Mesothelial cell of epicardium (in vitro differentiated cells): ENCODE data around the gene DVL2. TPM values are rescaled to one million over a fixed set of nuclear protein-coding genes. Genes with fewer than 3 reads are reported as not detected.

Experiments
- DNase-seq, 2 experiments: peaks; one replicate each; pipeline ENCODE4 v3.0.0; 2021; ENCODE audit warnings: low spot score in 2 of 2; ENCODE audit not compliant: unreplicated experiment in 2 of 2
- H3K27ac Mint-ChIP-seq: 2 replicates; pipeline ENCODE4 v1.8.0; 2021; ENCODE audit warnings: mixed read lengths
- H3K27me3 Mint-ChIP-seq: 2 replicates; pipeline ENCODE4 v1.8.0; 2021; ENCODE audit warnings: low read depth, mixed read lengths
- H3K36me3 Mint-ChIP-seq: 2 replicates; pipeline ENCODE4 v1.8.0; 2021; ENCODE audit warnings: mixed read lengths
- H3K4me1 Mint-ChIP-seq: 2 replicates; pipeline ENCODE4 v1.8.0; 2021; ENCODE audit warnings: mixed read lengths
- H3K4me3 Mint-ChIP-seq: 2 replicates; pipeline ENCODE4 v1.8.0; 2021; ENCODE audit warnings: mild to moderate bottlenecking, moderate library complexity, mixed read lengths
- H3K9me3 Mint-ChIP-seq: 2 replicates; pipeline ENCODE4 v1.8.0; 2021; ENCODE audit warnings: mixed read lengths
- total RNA-seq: library from RNA; stranded (reverse); gene quantifications from 3 replicates; pipeline ENCODE4 v1.2.1, GENCODE V29; 2021
- TF ChIP-seq, protein P1 (sequence below): fragments of 200-600 bp; sonication (generic); IDR thresholded peaks from one replicate; pipeline ENCODE4 v1.5.0; 2021; ENCODE audit warnings: antibody characterized with exemption; ENCODE audit not compliant: unreplicated experiment

DVL2 gene
- total RNA-seq, 1 donor from 2014 or later: 94.0 TPM

DNA sequence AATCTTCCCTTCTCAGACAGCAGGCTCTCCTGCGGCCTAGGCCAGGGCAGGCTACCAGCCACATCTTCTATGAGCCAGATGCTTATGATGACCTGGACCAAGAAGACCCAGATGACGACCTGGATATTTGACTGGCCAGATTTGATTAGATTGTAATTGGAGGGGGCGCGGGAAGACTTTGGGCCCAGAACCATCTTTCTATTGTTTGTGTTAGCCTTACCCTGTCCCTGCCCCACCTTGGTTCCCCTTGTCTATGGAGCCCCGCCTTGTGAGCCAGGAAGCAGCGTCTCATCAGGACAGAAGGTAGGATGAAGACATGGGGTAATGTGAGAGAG, 25.2 kb upstream of the DVL2 start:
- H3K27ac Mint-ChIP-seq: peak overlapping the region; percentile 22
- peaks cover 33% of the 10 kb centered on the region for H3K27me3 Mint-ChIP-seq
- DNase-seq: no peak
- peaks cover 21% of the 10 kb centered on the region for H3K4me1 Mint-ChIP-seq
- H3K4me3 Mint-ChIP-seq: no peak overlapping the region
- peaks cover 13% of the 10 kb centered on the region for H3K36me3 Mint-ChIP-seq
- TF ChIP-seq, protein P1, sequence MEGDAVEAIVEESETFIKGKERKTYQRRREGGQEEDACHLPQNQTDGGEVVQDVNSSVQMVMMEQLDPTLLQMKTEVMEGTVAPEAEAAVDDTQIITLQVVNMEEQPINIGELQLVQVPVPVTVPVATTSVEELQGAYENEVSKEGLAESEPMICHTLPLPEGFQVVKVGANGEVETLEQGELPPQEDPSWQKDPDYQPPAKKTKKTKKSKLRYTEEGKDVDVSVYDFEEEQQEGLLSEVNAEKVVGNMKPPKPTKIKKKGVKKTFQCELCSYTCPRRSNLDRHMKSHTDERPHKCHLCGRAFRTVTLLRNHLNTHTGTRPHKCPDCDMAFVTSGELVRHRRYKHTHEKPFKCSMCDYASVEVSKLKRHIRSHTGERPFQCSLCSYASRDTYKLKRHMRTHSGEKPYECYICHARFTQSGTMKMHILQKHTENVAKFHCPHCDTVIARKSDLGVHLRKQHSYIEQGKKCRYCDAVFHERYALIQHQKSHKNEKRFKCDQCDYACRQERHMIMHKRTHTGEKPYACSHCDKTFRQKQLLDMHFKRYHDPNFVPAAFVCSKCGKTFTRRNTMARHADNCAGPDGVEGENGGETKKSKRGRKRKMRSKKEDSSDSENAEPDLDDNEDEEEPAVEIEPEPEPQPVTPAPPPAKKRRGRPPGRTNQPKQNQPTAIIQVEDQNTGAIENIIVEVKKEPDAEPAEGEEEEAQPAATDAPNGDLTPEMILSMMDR: no peak
- H3K9me3 Mint-ChIP-seq: no peaks in the 10 kb centered on the region

DNA sequence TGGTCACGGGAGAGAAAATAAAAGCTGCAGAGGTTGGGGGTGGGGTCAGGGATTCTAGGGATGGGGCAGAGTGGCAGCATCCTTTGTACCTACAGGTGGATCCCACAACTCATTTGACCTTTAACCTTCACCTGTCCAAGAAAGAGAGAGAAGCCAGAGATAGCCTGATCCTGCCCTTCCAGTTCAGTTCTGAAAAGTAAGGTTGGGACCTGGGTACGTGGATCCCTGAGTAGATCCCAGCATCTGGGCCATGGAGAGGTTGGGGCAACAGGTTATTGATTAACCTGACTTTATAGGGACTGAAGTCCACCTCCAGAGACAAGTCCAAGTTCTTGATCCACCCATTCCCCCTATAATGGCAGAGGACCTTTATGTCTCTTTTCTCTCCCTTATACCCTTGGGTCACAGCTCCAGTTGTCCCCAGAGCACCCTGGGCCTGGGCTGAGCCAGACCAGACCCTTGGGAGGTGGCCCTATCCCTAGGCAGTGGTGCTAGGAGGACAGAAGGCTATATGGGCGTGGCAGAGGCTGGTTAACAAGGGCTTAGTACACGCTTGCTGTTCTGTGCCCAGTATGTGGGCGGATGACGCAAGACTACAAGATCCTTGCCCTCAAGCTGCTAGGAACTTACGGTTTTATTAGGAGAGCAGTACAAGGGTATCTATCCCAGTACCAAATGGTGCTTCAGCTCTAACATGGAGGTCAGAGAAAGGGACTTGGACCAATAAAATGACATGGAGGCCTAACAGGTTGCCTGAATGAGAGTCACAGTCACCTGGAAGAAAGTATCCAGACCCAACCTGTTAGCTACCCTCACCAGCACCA, 24.6 kb upstream of the DVL2 start:
- Mint-ChIP-seq H3K4me1 (peaks cover 20% of the 10 kb centered on the region), H3K27me3 (peaks cover 28% of the 10 kb centered on the region), H3K36me3 (peaks cover 14% of the 10 kb centered on the region), H3K27ac (no peak overlapping the region), H3K9me3 (no peaks in the 10 kb centered on the region), H3K4me3 (no peak overlapping the region)
- TF ChIP-seq, protein P1: no peak
- DNase-seq: no peak

DNA sequence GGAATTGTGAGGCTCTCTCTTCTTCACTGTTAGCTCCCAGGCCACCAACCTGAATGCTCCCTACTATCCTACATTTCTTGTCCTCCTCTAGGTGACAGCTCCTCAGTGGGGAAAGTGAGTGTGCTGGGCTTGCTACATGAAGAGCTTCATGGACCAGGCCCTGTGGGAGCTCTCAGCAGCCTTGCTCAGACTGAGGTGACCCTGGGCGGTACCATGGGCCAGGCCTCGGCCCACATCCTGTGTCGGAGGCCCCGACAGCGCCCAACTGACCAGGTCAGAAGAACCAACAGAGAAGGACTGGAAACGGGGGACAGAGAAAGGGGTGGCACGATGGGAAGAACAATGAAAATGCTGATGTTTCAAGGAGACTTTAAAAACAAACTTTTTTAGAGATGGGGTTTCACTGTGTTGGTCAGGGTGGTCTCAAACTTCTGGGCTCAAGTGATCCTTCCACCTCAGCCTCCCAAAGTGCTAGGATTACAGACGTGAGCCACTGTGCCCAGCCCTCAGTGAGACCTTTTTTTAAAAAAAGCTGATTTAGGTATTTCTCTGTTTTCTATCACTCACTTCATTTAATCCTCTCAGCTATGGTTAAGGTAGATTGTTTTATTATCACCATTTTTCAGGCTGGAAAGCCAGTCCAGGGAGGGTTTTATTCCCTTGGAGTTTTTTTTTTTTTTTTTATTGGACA, 22.6 kb upstream of the DVL2 start:
- Mint-ChIP-seq H3K27me3 (peaks cover 10% of the 10 kb centered on the region), H3K4me3 (no peak overlapping the region), H3K36me3 (peaks cover 14% of the 10 kb centered on the region), H3K27ac (peak overlapping the region; percentile 58), H3K9me3 (no peaks in the 10 kb centered on the region), H3K4me1 (peaks cover 16% of the 10 kb centered on the region)
- DNase-seq: no peak
- TF ChIP-seq, protein P1: no peak

DNA sequence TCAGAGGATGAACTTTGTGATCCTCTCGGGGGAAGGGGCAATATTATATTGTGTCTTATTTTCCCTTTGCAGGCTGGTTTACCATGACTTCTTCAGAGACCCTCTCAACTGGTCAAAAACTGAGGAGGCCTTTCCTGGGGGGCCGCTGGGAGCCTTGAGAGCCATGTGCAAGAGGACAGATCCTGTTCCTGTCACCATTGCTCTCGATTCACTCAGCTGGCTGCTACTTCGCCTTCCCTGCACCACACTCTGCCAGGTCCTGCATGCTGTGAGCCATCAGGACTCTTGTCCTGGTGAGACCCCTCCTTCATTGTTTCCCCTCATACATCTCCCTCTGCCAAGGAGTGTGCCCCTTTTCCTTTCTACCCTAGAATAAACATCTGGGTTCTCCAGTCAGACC, 20.2 kb upstream of the DVL2 start:
- DNase-seq: no peak
- TF ChIP-seq, protein P1: no peak
- Mint-ChIP-seq H3K36me3 (peaks cover 14% of the 10 kb centered on the region), H3K27ac (peak overlapping the region; percentile 16), H3K27me3 (no peaks in the 10 kb centered on the region), H3K4me1 (peaks cover 24% of the 10 kb centered on the region), H3K9me3 (no peaks in the 10 kb centered on the region), H3K4me3 (peak overlapping the region; percentile 31)

DNA sequence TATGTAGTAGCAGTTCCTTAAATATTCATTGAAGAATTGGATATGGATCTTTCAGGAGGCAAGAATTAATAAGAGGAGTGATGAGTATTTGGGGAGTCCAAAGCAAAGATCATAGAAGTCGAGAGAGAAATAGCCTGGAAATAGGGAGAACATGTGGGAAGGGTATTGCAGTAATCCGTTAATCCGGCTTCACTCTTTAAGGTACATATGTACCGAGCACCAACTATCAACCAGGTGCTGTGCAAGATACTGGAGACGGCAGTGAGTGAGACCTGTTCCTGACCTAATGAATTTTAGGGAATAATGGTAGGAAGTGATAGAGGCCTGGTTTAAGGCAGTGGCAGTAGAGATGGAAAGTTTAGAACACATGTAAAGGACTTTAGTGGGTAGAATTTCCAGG, 18.8 kb upstream of the DVL2 start:
- H3K27ac Mint-ChIP-seq: peak overlapping the region; percentile 100
- peak overlapping the region; percentile 97 for H3K4me3 Mint-ChIP-seq
- DNase-seq: no peak
- H3K27me3 Mint-ChIP-seq: no peaks in the 10 kb centered on the region
- peaks cover 31% of the 10 kb centered on the region for H3K4me1 Mint-ChIP-seq
- H3K36me3 Mint-ChIP-seq: peaks cover 14% of the 10 kb centered on the region
- H3K9me3 Mint-ChIP-seq: no peaks in the 10 kb centered on the region
- TF ChIP-seq, protein P1: no peak
